Heart left ventricle (tissue), 16 donors: ENCODE data around the gene VAPA. TPM values are rescaled to one million over a fixed set of nuclear protein-coding genes. Genes with fewer than 3 reads are reported as not detected.
A peak's percentile ranks its signal among the peaks of the same experiment; 100 is the strongest.

ENCODE experiments used
- ATAC-seq, 4 donors: fragments of 200-7000 bp; cut with Tn5 transposase; one replicate each; pipeline ENCODE4 v1.9.1; 2020 to 2022; ENCODE audit warnings: moderate library complexity in 4 of 4, mild to moderate bottlenecking in 3 of 4, moderate number of reproducible peaks in 1 of 4
- DNase-seq, 5 donors: peaks; one replicate each; pipeline ENCODE4 v3.0.0-alpha.2; 2020
- H3K27ac ChIP-seq, 12 donors: fragments of 200-600 bp; sonication (generic) in 4 of 12; one replicate each; pipeline versions ENCODE4 v1.5.0 to v1.8.0; 2016 to 2022; ENCODE audit warnings: mild to moderate bottlenecking in 2 of 12
- H3K27me3 ChIP-seq, 9 donors: fragments of 200-600 bp; sonication (generic) in 2 of 9; one replicate each; pipeline versions ENCODE4 v1.5.1 to v1.8.0; 2016 to 2022; ENCODE audit warnings: mild to moderate bottlenecking in 3 of 9
- H3K36me3 ChIP-seq, 9 donors: fragments of 200-600 bp; sonication (generic) in 2 of 9; one replicate each; pipeline versions ENCODE4 v1.5.0 to v1.8.0; 2018 to 2022; ENCODE audit warnings: mild to moderate bottlenecking in 2 of 9
- H3K4me1 ChIP-seq, 12 donors: fragments of 200-600 bp; sonication (generic) in 4 of 12; one replicate each; pipeline versions ENCODE4 v1.5.0 to v1.8.0; 2016 to 2022; ENCODE audit warnings: mild to moderate bottlenecking in 3 of 12
- H3K4me3 ChIP-seq, 12 donors: fragments of 200-600 bp; sonication (generic) in 4 of 12; one replicate each; pipeline versions ENCODE4 v1.5.0 to v1.8.0; 2017 to 2022; ENCODE audit warnings: mild to moderate bottlenecking in 9 of 12, moderate library complexity in 4 of 12
- H3K9me3 ChIP-seq, 12 donors: fragments of 200-600 bp; sonication (generic) in 4 of 12; one replicate each; pipeline versions ENCODE4 v1.5.0 to v1.8.0; 2016 to 2022; ENCODE audit warnings: mild to moderate bottlenecking in 1 of 12
- CTCF ChIP-seq, 12 donors: fragments of 200-600 bp; sonication (generic) in 4 of 12; IDR thresholded peaks; one replicate each; pipeline versions ENCODE4 v1.5.0 to v1.8.0; 2018 to 2022; ENCODE audit warnings: antibody characterized with exemption in 12 of 12, mild to moderate bottlenecking in 5 of 12
- POLR2A ChIP-seq, 2 donors: fragments of 450-650 bp; IDR thresholded peaks; one replicate each; pipeline ENCODE4 v1.6.1; 2017; ENCODE audit warnings: antibody characterized with exemption in 2 of 2, mild to moderate bottlenecking in 2 of 2, moderate library complexity in 2 of 2
- WGBS, 4 donors: extraction: QIAGEN DNeasy Blood & Tissue Kit in 2 of 4; methylation state at CpG; one replicate each; pipeline versions ENCODE4 v1.1.5 to v1.1.7; 2013 to 2018; 5-methylcytosine and 5-hydroxymethylcytosine counted together
- intact Hi-C, 10 donors: fragments of 100-400 bp; cut with DNase I; formaldehyde crosslinking; loops; one replicate each; pipeline versions ENCODE4 v1.11.1 to v1.14.2; 2022
- polyA plus RNA-seq, 2 donors: library from polyadenylated mRNA; stranded (reverse); fragments of 200-250 nt; gene quantifications; one replicate each; pipeline ENCODE4 v1.2.3, GENCODE V29; 2013
- total RNA-seq, 9 donors: library from RNA; depleted of rRNA in 2 of 9; stranded (reverse); fragments of >200 nt in 2 of 9; fragmentation: NEBNext Ultra II Directional in 3 of 9; extraction: Animal tissue kit (Norgen Biotek cat#: 25700) in 3 of 9; gene quantifications; one replicate each; pipeline versions ENCODE4 v1.1.0 to v1.2.4, GENCODE V29; 2016 to 2023
- donor health status: ischemic (EF 13 %, LVEDD 7.1; RV severe dilation, severe dysfunction).
- donor health status: healthy with polysubstance abuse.
- donor health status: DM: no; HTN: yes; CAD: no.
- donor health status: DM: no; HTN: no; CAD: no.
- donor health status: ischemic (EF 25% LVEDD 6.9; RV normal size, moderate dysfunction).
- donor health status: ischemic (EF 25% LVEDD 5.7; RV mildly dilated, moderate dysfunction).
- donor health status: healthy.
- donor health status: DM: yes; HTN: yes; CAD: no.
- donor health status: ischemic (EF 35%, LVEDD 5.7; RV mildly dilated, moderate dysfunction).
- donor health status: nonischemic (EF 11% LVEDD 7.7; RV severe dilation, severe dysfunction).
- donor health status: DM: yes; HTN: yes; CAD: no.
- donor health status: PGD.
- donor health status: ischemic (EF 29% LVEDD 5.4; RV normal size, mild dysfunction).
- donor health status: nonischemic (EF 23%, LVEDD 6.1; RV moderate dilation, normal function).

VAPA gene
- total and polyA plus RNA-seq, 11 donors, result 107 to 289 (median 201) TPM

- Histone ChIP-seq H3K27me3 (no peaks in the 10 kb centered on the region), H3K27ac (no peak overlapping the region), H3K9me3 (peaks cover 0 to 11% (median 3%) of the 10 kb centered on the region in 12 donors), H3K4me1 (peaks cover 0 to 16% (median 0%) of the 10 kb centered on the region in 12 donors), H3K36me3 (no peaks in the 10 kb centered on the region), H3K4me3 (no peak overlapping the region)
- WGBS, 4 donors, result 75 to 82% (median 77%) methylated on average over 4 of the region's 4 CpGs
- ATAC-seq (no peak), DNase-seq (no peak)
- intact Hi-C loops, result loop anchor here in 1 of 10 donors (5.0 kb wide), 1 partner anchor 37 kb away; no protein-coding TSS in a partner anchor
- TF ChIP-seq POLR2A (IDR thresholded peaks at IDR 0.05) (no peak), CTCF (IDR thresholded peaks at IDR 0.05) (no peak)
These were observed 43.3 kb upstream of the VAPA start for GRCh38 chr18:9870431-9871008.

- 81 to 87% (median 84%) methylated on average over 6 of the region's 6 CpGs for WGBS, 4 donors
- ATAC-seq (no peak), DNase-seq (no peak)
- TF ChIP-seq CTCF (IDR thresholded peaks at IDR 0.05) (no peak), POLR2A (IDR thresholded peaks at IDR 0.05) (no peak)
- no peaks in the 10 kb centered on the region for H3K27me3 ChIP-seq
- peaks cover 0 to 4% (median 0%) of the 10 kb centered on the region in 12 donors for H3K9me3 ChIP-seq
- H3K27ac ChIP-seq, result no peak overlapping the region
- no peaks in the 10 kb centered on the region for H3K36me3 ChIP-seq
- no peak overlapping the region for H3K4me3 ChIP-seq
- intact Hi-C loops, result loop anchor here in 1 of 10 donors (5.0 kb wide), 1 partner anchor 36 kb away; no protein-coding TSS in a partner anchor
- H3K4me1 ChIP-seq, result peaks cover 0 to 16% (median 0%) of the 10 kb centered on the region in 12 donors
These were observed 42.5 kb upstream of the VAPA start for GRCh38 chr18:9871244-9871746.

- intact Hi-C loops, result loop anchor here in 1 of 10 donors (5.0 kb wide), 1 partner anchor 34 kb away; no protein-coding TSS in a partner anchor
- ATAC-seq, result peak in 2 of 4 donors; percentile 33 to 82
- Histone ChIP-seq H3K27me3 (no peaks in the 10 kb centered on the region), H3K4me3 (no peak overlapping the region), H3K27ac (no peak overlapping the region), H3K4me1 (peaks cover 0 to 22% (median 2%) of the 10 kb centered on the region in 12 donors), H3K9me3 (no peaks in the 10 kb centered on the region), H3K36me3 (no peaks in the 10 kb centered on the region)
- no peak for DNase-seq
- TF ChIP-seq POLR2A (IDR thresholded peaks at IDR 0.05) (no peak), CTCF (IDR thresholded peaks at IDR 0.05) (no peak)
These were observed 41.0 kb upstream of the VAPA start for GRCh38 chr18:9872823-9873222.

GRCh38 chr18:9874728-9875127 lies 39.1 kb upstream of the VAPA start:
- H3K27me3 ChIP-seq, result no peaks in the 10 kb centered on the region
- no peak for DNase-seq
- H3K4me1 ChIP-seq, result peaks cover 0 to 15% (median 2%) of the 10 kb centered on the region in 12 donors
- H3K36me3 ChIP-seq, result no peaks in the 10 kb centered on the region
- WGBS, 4 donors, result 94 to 100% (median 99%) methylated on average over 1 of the region's 1 CpG
- no peak overlapping the region for H3K4me3 ChIP-seq
- H3K27ac ChIP-seq, result no peak overlapping the region
- no peaks in the 10 kb centered on the region for H3K9me3 ChIP-seq
- TF ChIP-seq POLR2A (IDR thresholded peaks at IDR 0.05), result no peak
- TF ChIP-seq CTCF (IDR thresholded peaks at IDR 0.05), result no peak
- no peak for ATAC-seq
- intact Hi-C loops, result loop anchor here in 2 of 10 donors (5.0 kb wide), 2 partner anchors 33 to 38 kb away; partner anchors contain the start of gene VAPA (in 1 of the 2)
